Calu3 (cell line): Measurements from ENCODE around the gene HDGFL3. TPM values are rescaled to one million over a fixed set of nuclear protein-coding genes. Genes with fewer than 3 reads are reported as not detected.

Experiments used
- BruUV-seq: library from RNA; stranded (reverse); fragments of 400-500 nt; replicated peaks from 2 replicates; lab custom pipeline; 2021; lab: Mats Ljungman, UMichigan
- CTCF ChIA-PET: fragments of 300-600 bp; sonication (Branson Sonifier 250); formaldehyde crosslinking; loops from one replicate; lab custom pipeline; 2022; ENCODE audit warnings: antibody characterized with exemption; lab: Charles Lee
- DNase-seq: peaks from one replicate; pipeline ENCODE4 v3.0.0; 2022
- H3K27ac Mint-ChIP-seq: one replicate; pipeline ENCODE4 v1.8.0; 2022; ENCODE audit warnings: mixed read lengths; ENCODE audit not compliant: unreplicated experiment
- H3K27me3 Mint-ChIP-seq: one replicate; pipeline ENCODE4 v1.8.0; 2022; ENCODE audit warnings: mixed read lengths; ENCODE audit not compliant: unreplicated experiment
- H3K36me3 Mint-ChIP-seq: one replicate; pipeline ENCODE4 v1.8.0; 2022; ENCODE audit warnings: mild to moderate bottlenecking, moderate library complexity, mixed read lengths; ENCODE audit not compliant: insufficient read depth, unreplicated experiment
- H3K4me1 Mint-ChIP-seq: one replicate; pipeline ENCODE4 v1.8.0; 2022; ENCODE audit warnings: mild to moderate bottlenecking, low read depth, mixed read lengths; ENCODE audit not compliant: unreplicated experiment
- H3K4me3 Mint-ChIP-seq: one replicate; pipeline ENCODE4 v1.8.0; 2022; ENCODE audit warnings: mild to moderate bottlenecking, low read depth, moderate library complexity, mixed read lengths; ENCODE audit not compliant: unreplicated experiment
- H3K9me3 Mint-ChIP-seq: one replicate; pipeline ENCODE4 v1.8.0; 2022; ENCODE audit warnings: low read depth, mixed read lengths; ENCODE audit not compliant: unreplicated experiment
- CTCF ChIP-seq: fragments of 200-600 bp; IDR thresholded peaks from one replicate; pipeline ENCODE4 v1.8.0; 2022; ENCODE audit warnings: antibody characterized with exemption; ENCODE audit not compliant: unreplicated experiment
- intact Hi-C: fragments of 100-400 bp; cut with micrococcal nuclease; formaldehyde crosslinking; loops from one replicate; pipeline ENCODE4 v1.10.0; 2022; ENCODE audit not compliant: unreplicated experiment
- total RNA-seq: library from RNA; stranded (reverse); gene quantifications from 2 replicates; pipeline ENCODE4 v1.2.3, GENCODE V29; 2022

HDGFL3 gene
- total RNA-seq, 1 experiment from 2014 or later = 69.4 TPM

- BruUV-seq = no TSS peak
These were observed 7.7 kb upstream of the HDGFL3 start for GRCh38 chr15:83215306-83215705.

GRCh38 chr15:83210619-83211018 is 3.0 kb upstream of the HDGFL3 start:
- DNase-seq = peak; percentile 68
- H3K4me3 Mint-ChIP-seq = no peak overlapping the region
- no peak overlapping the region for H3K27ac Mint-ChIP-seq
- H3K36me3 Mint-ChIP-seq = peaks cover 13% of the 10 kb centered on the region
- peaks cover 2% of the 10 kb centered on the region for H3K9me3 Mint-ChIP-seq
- peaks cover 9% of the 10 kb centered on the region for H3K4me1 Mint-ChIP-seq
- CTCF ChIA-PET = interaction anchor here (0.6 to 1.1 kb wide), 4 partner anchors 15 to 144 kb away, joined by 3 to 5 read pairs (median 3); partner anchors contain the start of gene BTBD1
- no TSS peak for BruUV-seq
- no peaks in the 10 kb centered on the region for H3K27me3 Mint-ChIP-seq
- intact Hi-C loops = no loop called here
- no peak for TF ChIP-seq CTCF

More at GRCh38 chr15:83215306-83215705, 7.7 kb upstream of the HDGFL3 start:
- H3K27me3 Mint-ChIP-seq = no peaks in the 10 kb centered on the region
- TF ChIP-seq CTCF = no peak
- no peaks in the 10 kb centered on the region for H3K36me3 Mint-ChIP-seq
- DNase-seq = no peak
- H3K27ac Mint-ChIP-seq = no peak overlapping the region
- H3K9me3 Mint-ChIP-seq = peaks cover 2% of the 10 kb centered on the region
- intact Hi-C loops = no loop called here
- no peak overlapping the region for H3K4me3 Mint-ChIP-seq
- CTCF ChIA-PET = no interaction called here
- H3K4me1 Mint-ChIP-seq = no peaks in the 10 kb centered on the region

GRCh38 chr15:83209333-83209732 is 1.7 kb upstream of the HDGFL3 start:
- CTCF ChIA-PET = interaction anchor here (0.7 kb wide), 1 partner anchor 487 kb away, joined by 18 read pairs; no protein-coding TSS in a partner anchor
- intact Hi-C loops = loop anchor here (5.0 kb wide), 2 partner anchors 142 to 197 kb away; partner anchors contain the start of genes BTBD1 and C15orf40

GRCh38 chr15:83208367-83208661 is 691 bp upstream of the HDGFL3 start:
- DNase-seq = no peak
- no peaks in the 10 kb centered on the region for H3K9me3 Mint-ChIP-seq
- no TSS peak for BruUV-seq
- no peak for TF ChIP-seq CTCF
- H3K4me3 Mint-ChIP-seq = no peak overlapping the region
- intact Hi-C loops = loop anchor here (5.0 kb wide), 2 partner anchors 141 to 196 kb away; partner anchors contain the start of genes BTBD1 and C15orf40
- H3K4me1 Mint-ChIP-seq = peaks cover 27% of the 10 kb centered on the region
- CTCF ChIA-PET = interaction anchor here (0.6 kb wide), 1 partner anchor 838 kb away, joined by 7 read pairs; no protein-coding TSS in a partner anchor
- H3K27me3 Mint-ChIP-seq = no peaks in the 10 kb centered on the region
- no peak overlapping the region for H3K27ac Mint-ChIP-seq
- H3K36me3 Mint-ChIP-seq = peaks cover 13% of the 10 kb centered on the region

More at GRCh38 chr15:83209333-83209732, 1.7 kb upstream of the HDGFL3 start:
- Mint-ChIP-seq H3K9me3 (no peaks in the 10 kb centered on the region), H3K27ac (no peak overlapping the region), H3K4me3 (no peak overlapping the region), H3K4me1 (peaks cover 17% of the 10 kb centered on the region), H3K27me3 (no peaks in the 10 kb centered on the region), H3K36me3 (peaks cover 13% of the 10 kb centered on the region)
- TF ChIP-seq CTCF = no peak
- DNase-seq = no peak
- no TSS peak for BruUV-seq
